ENCODE measurements around the gene KRTAP5-10. TPM values are rescaled to one million over a fixed set of nuclear protein-coding genes. Genes with fewer than 3 reads are reported as not detected.

Gene KRTAP5-10
- total RNA-seq, 1 donor from 2014 or later, result not detected

Other genes with a start within 250 kb of the KRTAP5-10 start
- gene DHCR7, start 117.2 kb upstream of the KRTAP5-10 start, total RNA-seq, result 39.1 TPM
- 17.5 TPM for gene NADSYN1, start 112.4 kb upstream of the KRTAP5-10 start, total RNA-seq
- not detected for gene KRTAP5-7, start 38.3 kb upstream of the KRTAP5-10 start, total RNA-seq
- not detected for gene KRTAP5-8, start 27.5 kb upstream of the KRTAP5-10 start, total RNA-seq
- not detected for gene KRTAP5-9, start 17.1 kb upstream of the KRTAP5-10 start, total RNA-seq
- gene KRTAP5-11, start 17.3 kb downstream of the KRTAP5-10 start, total RNA-seq, result not detected

All from left ventricle myocardium inferior (tissue), 1 donor.